HG03025 (cell line): ENCODE measurements around the gene BCL11A.
A peak's percentile ranks its signal among the peaks of the same experiment; 100 is the strongest.

Source experiments
- ATAC-seq: cut with Tn5 transposase; IDR thresholded peaks from one replicate; pipeline ENCODE4 v1.9.1; 2021; ENCODE audit warnings: mild to moderate bottlenecking, moderate library complexity; ENCODE audit not compliant: unreplicated experiment, low FRiP score

BCL11A gene

GRCh38 chr2:60490848-60491247 is 62.6 kb downstream of the BCL11A start:
- no peak for ATAC-seq

- ATAC-seq = no peak
Observed at GRCh38 chr2:60490441-60490840, 63.0 kb downstream of the BCL11A start.

DNA sequence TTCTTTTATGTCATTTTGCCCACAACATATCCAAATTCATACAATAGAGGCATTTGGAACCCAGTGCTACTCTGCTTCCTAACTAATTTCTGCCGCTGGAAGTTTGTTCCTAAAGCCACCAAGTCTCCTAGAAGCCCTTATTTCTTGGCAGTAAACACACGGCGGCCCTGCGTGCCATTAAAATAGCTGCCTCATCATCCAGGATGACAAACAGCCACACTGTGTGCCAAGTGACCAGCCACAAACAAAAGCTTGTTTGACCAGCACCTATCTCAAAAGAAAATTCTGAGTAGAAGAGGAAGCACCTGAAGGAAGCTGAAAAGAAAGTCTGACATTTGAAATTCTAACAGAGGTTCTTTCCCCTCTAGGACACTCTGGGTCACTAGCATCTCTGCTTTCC is 64.2 kb downstream of the BCL11A start:
- no peak for ATAC-seq

GRCh38 chr2:60488291-60488690 is 65.2 kb downstream of the BCL11A start:
- peak; percentile 59 for ATAC-seq

GRCh38 chr2:60487174-60487573 is 66.3 kb downstream of the BCL11A start:
- no peak for ATAC-seq

DNA sequence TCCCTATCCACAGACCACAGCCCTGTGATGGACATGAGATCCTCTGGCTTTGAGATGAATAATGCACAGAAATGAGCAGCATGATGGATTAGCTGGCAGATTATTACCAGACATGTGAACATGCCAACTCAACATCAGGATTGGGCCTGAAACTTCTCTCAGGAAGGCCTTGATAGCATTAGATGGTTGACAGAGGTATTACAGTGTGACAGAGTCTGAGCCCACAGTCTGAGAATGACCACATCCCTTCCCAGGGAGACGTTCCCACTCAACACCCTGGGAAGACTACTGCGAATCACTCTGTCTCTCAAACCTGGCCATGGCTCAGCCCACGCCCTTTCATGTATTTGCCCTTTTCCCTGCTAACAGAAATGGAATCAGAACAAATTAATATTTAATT is 66.9 kb downstream of the BCL11A start:
- no peak for ATAC-seq

GRCh38 chr2:60486067-60486466 is 67.4 kb downstream of the BCL11A start:
- no peak for ATAC-seq

DNA sequence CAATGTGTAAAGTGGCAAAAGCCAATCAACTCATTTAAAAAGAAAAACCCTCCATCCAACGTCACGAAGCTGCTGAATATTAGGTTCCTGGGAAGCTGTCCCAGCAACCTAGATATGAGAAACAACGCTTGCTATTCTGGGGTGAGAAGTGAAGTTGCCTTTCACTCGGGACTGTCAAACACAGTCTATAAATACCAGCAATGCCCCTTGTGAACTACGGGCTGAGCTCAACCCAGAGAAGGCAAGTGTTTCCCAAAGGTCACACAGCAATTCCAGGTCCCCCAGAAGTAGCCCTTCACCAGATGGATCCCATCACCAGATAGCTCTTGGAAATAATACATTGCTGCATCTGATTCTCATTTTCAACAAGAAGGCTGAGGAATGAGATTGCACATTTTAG is 67.9 kb downstream of the BCL11A start:
- ATAC-seq = no peak

DNA sequence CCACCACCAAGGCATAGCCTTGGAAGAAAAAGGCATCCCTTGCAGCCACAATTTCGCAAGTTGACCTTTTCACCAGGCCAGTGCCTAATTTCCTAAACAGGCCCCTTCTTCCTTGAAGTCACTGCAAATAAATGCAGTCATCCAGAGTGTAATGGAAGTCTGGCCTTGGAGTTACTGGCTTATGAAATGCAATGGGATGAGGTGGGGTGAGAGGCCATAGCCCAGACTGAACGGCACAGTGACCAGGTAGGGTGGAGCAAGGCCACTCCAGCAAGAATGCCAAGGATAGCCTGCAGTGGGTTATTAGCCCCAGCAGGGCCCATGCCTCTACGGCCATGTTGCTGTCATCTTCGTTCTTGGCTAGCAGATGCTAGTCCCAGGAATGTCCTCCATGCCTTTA is 68.4 kb downstream of the BCL11A start:
- ATAC-seq = no peak

DNA sequence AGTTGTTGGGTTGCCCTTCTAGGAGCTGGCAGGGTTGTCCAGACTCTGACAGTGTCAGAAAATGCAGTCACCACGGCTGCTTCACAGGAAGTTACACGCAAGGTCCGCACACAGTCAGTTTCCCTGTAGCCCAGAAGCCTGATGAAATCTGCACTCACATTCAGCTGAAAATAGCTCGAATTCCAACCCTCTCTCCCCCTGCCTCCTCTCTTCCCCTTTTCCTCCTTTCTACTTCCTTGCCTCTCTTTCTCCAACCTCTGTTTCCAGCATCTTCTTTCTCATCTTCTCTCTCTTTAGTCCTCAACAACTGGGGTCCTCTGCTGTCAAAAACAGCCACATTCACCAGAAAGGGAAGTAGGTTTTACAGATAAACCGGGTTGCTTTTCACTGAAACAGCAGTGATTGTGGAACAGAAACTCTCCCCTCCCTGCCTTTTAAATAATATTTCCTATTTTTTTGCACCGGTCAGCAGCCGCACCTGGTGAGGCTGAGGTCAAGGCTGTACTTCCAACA is 69.3 kb downstream of the BCL11A start:
- ATAC-seq = peak; percentile 54

GRCh38 chr2:60483401-60483800 is 70.1 kb downstream of the BCL11A start:
- no peak for ATAC-seq

- no peak for ATAC-seq
Observed at GRCh38 chr2:60482222-60482621, 71.2 kb downstream of the BCL11A start.

- ATAC-seq = no peak
Observed at GRCh38 chr2:60481257-60481656, 72.2 kb downstream of the BCL11A start.

GRCh38 chr2:60480089-60480773 is 73.2 kb downstream of the BCL11A start:
- ATAC-seq = no peak

DNA sequence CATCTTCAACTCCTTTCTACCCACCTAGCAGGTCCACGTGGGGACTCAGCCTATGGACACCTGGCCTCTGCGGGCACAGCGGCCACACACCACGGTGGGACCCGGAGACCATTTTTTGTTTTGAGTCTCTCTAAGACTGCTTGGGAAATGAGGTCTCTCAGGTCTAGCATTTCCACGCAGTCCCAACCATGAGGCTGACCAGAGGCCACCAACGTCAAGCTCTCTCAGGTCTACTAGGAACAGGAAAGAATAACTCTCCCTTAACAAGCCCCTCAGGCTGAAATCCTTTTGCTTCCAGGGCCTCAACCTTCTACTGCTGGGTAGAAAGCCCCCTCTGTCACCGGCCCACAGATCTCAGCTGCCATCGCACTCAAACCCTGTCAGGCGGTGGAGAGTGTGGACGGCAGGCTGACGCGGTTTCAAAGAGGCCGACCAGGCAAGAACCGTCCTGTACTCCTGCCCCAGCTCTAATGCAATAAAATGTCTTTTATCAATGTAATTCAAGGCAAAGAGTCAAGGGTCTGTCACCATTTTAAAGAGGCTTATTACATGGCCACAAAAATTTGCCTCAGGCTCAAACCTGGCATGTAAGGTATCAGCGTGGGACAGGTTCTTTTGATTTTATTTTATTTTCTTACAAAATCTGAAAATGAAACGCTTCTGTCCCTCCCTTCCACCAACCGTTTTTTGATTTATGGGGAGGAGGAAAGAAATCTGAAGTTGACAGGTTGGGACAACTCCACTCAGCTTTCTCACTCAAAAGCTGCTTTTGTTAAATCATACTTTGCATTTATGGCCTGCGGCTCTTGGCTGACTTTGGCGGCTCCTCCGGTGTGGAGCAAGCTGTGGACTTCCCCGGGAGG is 74.0 kb downstream of the BCL11A start:
- ATAC-seq = no peak

GRCh38 chr2:60478660-60479059 is 74.8 kb downstream of the BCL11A start:
- no peak for ATAC-seq

DNA sequence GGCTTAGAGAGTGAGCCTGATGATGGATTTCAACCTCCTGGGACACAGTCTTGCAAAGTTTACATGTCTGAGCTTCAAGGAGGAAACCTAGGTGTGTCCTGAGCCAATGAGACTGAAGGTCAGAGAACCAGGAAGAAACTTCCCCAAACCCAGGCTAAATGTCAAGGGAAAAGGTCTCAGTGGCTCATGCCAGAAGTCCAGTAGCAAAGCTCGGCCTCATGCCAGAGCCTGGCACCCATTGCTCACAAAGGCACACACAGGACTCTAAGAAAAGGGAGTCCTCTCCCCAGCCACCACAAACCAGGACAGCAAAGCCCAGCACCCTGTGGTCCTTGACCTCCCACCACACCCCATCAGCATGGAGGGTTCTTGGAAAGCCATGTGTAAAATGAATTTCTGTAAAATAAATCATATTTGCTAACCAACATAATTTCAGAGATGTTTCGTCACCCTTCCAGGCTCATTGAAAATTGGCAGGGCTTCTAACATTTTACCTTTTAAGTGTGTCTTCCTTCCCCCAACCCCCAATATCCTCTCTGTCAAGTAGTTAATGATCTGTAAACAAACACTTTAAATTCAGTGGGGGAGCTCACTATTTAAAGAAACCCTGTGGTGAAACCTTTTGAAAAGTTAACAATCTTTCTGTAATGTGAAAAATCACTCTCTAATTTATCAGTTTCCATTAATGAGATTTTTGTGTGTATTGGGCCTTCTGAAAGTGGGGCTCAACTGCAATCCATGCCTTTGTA is 77.1 kb downstream of the BCL11A start:
- no peak for ATAC-seq

GRCh38 chr2:60475123-60475830 is 78.2 kb downstream of the BCL11A start:
- ATAC-seq = no peak

GRCh38 chr2:60474301-60474700 is 79.2 kb downstream of the BCL11A start:
- no peak for ATAC-seq

DNA sequence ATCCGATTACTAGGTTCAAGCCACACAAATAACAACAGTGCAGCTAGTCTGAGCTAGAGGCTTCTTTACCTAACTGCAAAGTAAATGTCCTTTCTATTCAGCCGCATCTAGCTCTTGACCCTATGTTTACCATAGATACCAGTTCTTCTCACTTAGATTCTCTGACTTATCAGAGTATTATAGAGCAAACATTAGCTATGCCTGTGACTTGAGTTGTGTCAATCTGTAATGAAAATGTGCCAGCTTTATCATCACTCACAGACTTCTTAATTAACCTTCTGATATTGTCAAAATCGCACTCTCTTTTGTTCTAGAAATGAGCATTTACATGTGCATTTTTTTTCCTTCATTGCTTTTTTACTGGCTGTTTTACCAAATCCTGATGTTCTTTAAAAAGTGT is 79.9 kb downstream of the BCL11A start:
- no peak for ATAC-seq
